Neural cell (in vitro differentiated cells): ENCODE measurements around the gene BNIPL.

ENCODE experiments used
- SMC3 ChIP-seq: fragments of 450-650 bp; conservative IDR thresholded peaks from 2 replicates; pipeline ENCODE4 v1.6.1; 2014; ENCODE audit warnings: antibody characterized with exemption, mild to moderate bottlenecking, moderate library complexity; ENCODE audit not compliant: poor library complexity
- TF ChIP-seq, protein P1 (sequence below): fragments of 450-650 bp; IDR thresholded peaks from 2 replicates; pipeline ENCODE4 v1.5.1; 2014; ENCODE audit warnings: antibody characterized with exemption, mild to moderate bottlenecking, moderate library complexity; ENCODE audit not compliant: poor library complexity, severe bottlenecking

DNA sequence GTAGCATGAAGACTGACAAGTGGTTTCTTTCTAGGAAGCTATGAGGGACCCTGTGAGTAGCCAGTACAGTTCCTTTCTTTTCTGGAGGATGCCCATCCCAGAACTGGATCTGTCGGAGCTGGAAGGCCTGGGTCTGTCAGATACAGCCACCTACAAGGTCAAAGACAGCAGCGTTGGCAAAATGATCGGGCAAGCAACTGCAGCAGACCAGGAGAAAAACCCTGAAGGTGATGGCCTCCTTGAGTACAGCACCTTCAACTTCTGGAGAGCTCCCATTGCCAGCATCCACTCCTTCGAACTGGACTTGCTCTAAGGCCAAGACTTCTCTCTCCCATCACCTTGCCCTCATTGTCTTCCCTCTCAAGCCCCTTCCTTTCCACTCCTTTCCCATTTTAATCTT lies 30.8 kb downstream of the BNIPL start:
- TF ChIP-seq, protein P1, sequence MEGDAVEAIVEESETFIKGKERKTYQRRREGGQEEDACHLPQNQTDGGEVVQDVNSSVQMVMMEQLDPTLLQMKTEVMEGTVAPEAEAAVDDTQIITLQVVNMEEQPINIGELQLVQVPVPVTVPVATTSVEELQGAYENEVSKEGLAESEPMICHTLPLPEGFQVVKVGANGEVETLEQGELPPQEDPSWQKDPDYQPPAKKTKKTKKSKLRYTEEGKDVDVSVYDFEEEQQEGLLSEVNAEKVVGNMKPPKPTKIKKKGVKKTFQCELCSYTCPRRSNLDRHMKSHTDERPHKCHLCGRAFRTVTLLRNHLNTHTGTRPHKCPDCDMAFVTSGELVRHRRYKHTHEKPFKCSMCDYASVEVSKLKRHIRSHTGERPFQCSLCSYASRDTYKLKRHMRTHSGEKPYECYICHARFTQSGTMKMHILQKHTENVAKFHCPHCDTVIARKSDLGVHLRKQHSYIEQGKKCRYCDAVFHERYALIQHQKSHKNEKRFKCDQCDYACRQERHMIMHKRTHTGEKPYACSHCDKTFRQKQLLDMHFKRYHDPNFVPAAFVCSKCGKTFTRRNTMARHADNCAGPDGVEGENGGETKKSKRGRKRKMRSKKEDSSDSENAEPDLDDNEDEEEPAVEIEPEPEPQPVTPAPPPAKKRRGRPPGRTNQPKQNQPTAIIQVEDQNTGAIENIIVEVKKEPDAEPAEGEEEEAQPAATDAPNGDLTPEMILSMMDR: no peak
- no peak for TF ChIP-seq SMC3
